GM12878 (cell line): ENCODE data around the gene PPM1E. TPM values are rescaled to one million over a fixed set of nuclear protein-coding genes. Genes with fewer than 3 reads are reported as not detected.

Source experiments
- ATAC-seq: fragments of 200-7000 bp; cut with Tn5 transposase; 3 replicates; pipeline ENCODE4 v1.9.1; 2020; ENCODE audit warnings: mild to moderate bottlenecking, moderate library complexity
- BruUV-seq: library from RNA; stranded (reverse); fragments of 400-500 nt; replicated peaks from 2 replicates; lab custom pipeline; 2021; lab: Mats Ljungman, UMichigan
- CTCF ChIA-PET: fragments of 300-600 bp; sonication (Branson Sonifier 250); formaldehyde crosslinking; extraction: SDS; loops from one replicate; lab custom pipeline; 2021; ENCODE audit warnings: inconsistent platforms; lab: Yijun Ruan, JAX
- POLR2A ChIA-PET: fragments of 350-600 bp; formaldehyde crosslinking; extraction: SDS; loops from one replicate; lab custom pipeline; 2021; ENCODE audit warnings: inconsistent platforms; lab: Charles Lee
- RAD21 ChIA-PET: fragments of 300-600 bp; sonication (Branson Sonifier 250); formaldehyde crosslinking; loops from one replicate; lab custom pipeline; 2023; ENCODE audit warnings: antibody characterized with exemption; ENCODE audit not compliant: unreplicated experiment; lab: Charles Lee
- SMC1A ChIA-PET: fragments of 300-600 bp; sonication (Branson Sonifier 250); formaldehyde crosslinking; loops from one replicate; lab custom pipeline; 2023; ENCODE audit not compliant: unreplicated experiment, uncharacterized antibody; lab: Charles Lee
- DNase-seq: peaks from one replicate; pipeline ENCODE4 v3.0.0-alpha.2; 2011; ENCODE audit warnings: low read depth, low spot score
- FAIRE-seq: peaks from 3 replicates; lab custom pipeline; 2011; peaks lifted over from hg19 to GRCh38; lab: Jason Lieb, UNC
- H2AFZ ChIP-seq: 2 replicates; pipeline ENCODE4 v1.6.0; 2011; ENCODE audit warnings: low read depth, low read length, control low read depth; ENCODE audit not compliant: control insufficient read depth
- H3K27ac ChIP-seq: 2 replicates; pipeline ENCODE4 v1.5.1; 2011; ENCODE audit warnings: control low read depth; ENCODE audit not compliant: control insufficient read depth, insufficient read depth
- H3K27me3 ChIP-seq, 2 experiments: replicated peaks in 1 of 2; 2 replicates each; pipeline versions ENCODE4 v1.6.0 to v1.6.1; 2011; ENCODE audit warnings: low read length in 1 of 2; ENCODE audit not compliant: control insufficient read depth in 2 of 2, insufficient read depth in 2 of 2
- H3K36me3 ChIP-seq, 2 experiments: 2 replicates each; pipeline ENCODE4 v1.5.1; 2011; ENCODE audit warnings: low read length in 1 of 2; ENCODE audit not compliant: control insufficient read depth in 2 of 2, insufficient read depth in 2 of 2
- H3K4me1 ChIP-seq: 2 replicates; pipeline ENCODE4 v1.6.1; 2011; ENCODE audit warnings: mild to moderate bottlenecking, low read length, moderate library complexity, mixed read lengths; ENCODE audit not compliant: control insufficient read depth, insufficient read depth
- H3K4me2 ChIP-seq: 2 replicates; pipeline ENCODE4 v1.6.0; 2011; ENCODE audit warnings: control low read depth; ENCODE audit not compliant: control insufficient read depth, insufficient read depth
- H3K4me3 ChIP-seq: fragments of 200-600 bp; sonication (generic); 2 replicates; pipeline ENCODE4 v1.5.1; 2016
- H3K79me2 ChIP-seq: 2 replicates; pipeline ENCODE4 v1.6.0; 2011; ENCODE audit warnings: low read length; ENCODE audit not compliant: control insufficient read depth, insufficient read depth
- H3K9ac ChIP-seq: 2 replicates; pipeline ENCODE4 v1.8.0; 2011; ENCODE audit warnings: low read length, control low read depth, mixed read lengths; ENCODE audit not compliant: control insufficient read depth, insufficient read depth
- H3K9me3 ChIP-seq: replicated peaks from 3 replicates; pipeline ENCODE4 v1.5.1; 2011; ENCODE audit warnings: mild to moderate bottlenecking, low read length; ENCODE audit not compliant: control insufficient read depth, insufficient read depth
- H4K20me1 ChIP-seq: 2 replicates; pipeline ENCODE4 v1.6.0; 2011; ENCODE audit not compliant: control insufficient read depth, insufficient read depth
- JUND ChIP-seq: IDR thresholded peaks from 2 replicates; pipeline ENCODE4 v1.6.1; 2012; ENCODE audit warnings: low read depth, mild to moderate bottlenecking, low read length, improper control_type of control experiment, moderate library complexity
- NFYB ChIP-seq: IDR thresholded peaks from 2 replicates; pipeline ENCODE4 v1.6.1; 2011; ENCODE audit warnings: low read depth, mild to moderate bottlenecking, low read length, improper control_type of control experiment, moderate library complexity; ENCODE audit not compliant: insufficient read depth
- NR2F1 ChIP-seq: fragments of 450-650 bp; conservative IDR thresholded peaks from 2 replicates; pipeline ENCODE4 v1.6.1; 2017; ENCODE audit warnings: mild to moderate bottlenecking
- POLR2AphosphoS5 ChIP-seq: IDR thresholded peaks from 2 replicates; pipeline ENCODE4 v1.6.1; 2011; ENCODE audit warnings: mild to moderate bottlenecking, low read length, inconsistent platforms
- RUNX3 ChIP-seq: IDR thresholded peaks from 2 replicates; pipeline ENCODE4 v1.6.1; 2012; ENCODE audit warnings: low read length, inconsistent platforms
- SPI1 ChIP-seq: IDR thresholded peaks from 2 replicates; pipeline ENCODE4 v1.6.1; 2011; ENCODE audit warnings: low read depth, mild to moderate bottlenecking, low read length, moderate library complexity, borderline replicate concordance; ENCODE audit not compliant: insufficient read depth
- TAF1 ChIP-seq: IDR thresholded peaks from 2 replicates; pipeline ENCODE4 v1.6.1; 2011; ENCODE audit warnings: mild to moderate bottlenecking, low read depth, low read length, borderline replicate concordance
- ZNF217 ChIP-seq: fragments of 450-650 bp; IDR thresholded peaks from 2 replicates; pipeline ENCODE4 v1.6.1; 2017; ENCODE audit warnings: antibody characterized with exemption, mild to moderate bottlenecking
- ZZZ3 ChIP-seq: IDR thresholded peaks from 2 replicates; pipeline ENCODE4 v1.6.1; 2011; ENCODE audit warnings: low read depth; ENCODE audit not compliant: control insufficient read depth, insufficient read length
- WGBS: methylation state at CpG from one replicate; pipeline ENCODE4 v1.1.6; 2016; ENCODE audit warnings: low lambda C conversion rate; ENCODE audit not compliant: insufficient replicate concordance, insufficient coverage; ENCODE audit errors: missing lambda C conversion rate; 5-methylcytosine and 5-hydroxymethylcytosine counted together
- in situ Hi-C: fragments of 300-500 bp; cut with MboI; formaldehyde crosslinking; loops from 9 replicates; pipeline ENCODE4 v1.14.3; 2018; ENCODE audit warnings: mixed read lengths
- intact Hi-C: fragments of 100-400 bp; cut with micrococcal nuclease; formaldehyde crosslinking; loops from one replicate; pipeline ENCODE4 v1.14.2; 2022; ENCODE audit not compliant: unreplicated experiment
- polyA plus RNA-seq, 11 experiments: library from polyadenylated mRNA; depleted of rRNA in 4 of 11; unstranded in 6 of 11; stranded (reverse) in 5 of 11; fragments of >200 nt; fragmentation: Nextera tagmentation in 4 of 11; fragmentation: Illumina TruSeq in 1 of 11; extraction: Ambion mirVana in 4 of 11; extraction: Trizol in 1 of 11; gene quantifications; 1 replicate in 1 of 11; 2 replicates in 10 of 11; pipeline versions ENCODE4 v1.2.1 to v1.2.3, GENCODE V29; 2011 to 2016; ENCODE audit warnings: inconsistent platforms in 2 of 11, missing spikeins in 2 of 11, low read depth in 1 of 11
- total RNA-seq, 4 experiments: library from RNA; depleted of rRNA in 3 of 4; stranded (reverse); fragments of >200 nt in 3 of 4; fragmentation: Illumina TruSeq in 1 of 4; extraction: Trizol in 1 of 4; gene quantifications; 2 replicates each; pipeline versions ENCODE4 v1.2.1 to v1.2.3, GENCODE V29; 2013 to 2021
- TF ChIP-seq, protein P1 (sequence below): fragments of 450-650 bp; IDR thresholded peaks from 2 replicates; pipeline ENCODE4 v1.6.1; 2018; ENCODE audit warnings: mild to moderate bottlenecking, low read depth, moderate library complexity; ENCODE audit not compliant: partially characterized antibody
- TF ChIP-seq, protein P2 (sequence below): fragments of 450-650 bp; IDR thresholded peaks from 2 replicates; pipeline ENCODE4 v1.6.1; 2018; ENCODE audit warnings: borderline replicate concordance, mild to moderate bottlenecking; ENCODE audit not compliant: partially characterized antibody

PPM1E gene
- total and polyA plus RNA-seq, 10 of the 15 experiments (the other 5 are each of a cell fraction or from before 2014, with no cell fraction given): 0.07 to 0.28 (median 0.16) TPM

DNA sequence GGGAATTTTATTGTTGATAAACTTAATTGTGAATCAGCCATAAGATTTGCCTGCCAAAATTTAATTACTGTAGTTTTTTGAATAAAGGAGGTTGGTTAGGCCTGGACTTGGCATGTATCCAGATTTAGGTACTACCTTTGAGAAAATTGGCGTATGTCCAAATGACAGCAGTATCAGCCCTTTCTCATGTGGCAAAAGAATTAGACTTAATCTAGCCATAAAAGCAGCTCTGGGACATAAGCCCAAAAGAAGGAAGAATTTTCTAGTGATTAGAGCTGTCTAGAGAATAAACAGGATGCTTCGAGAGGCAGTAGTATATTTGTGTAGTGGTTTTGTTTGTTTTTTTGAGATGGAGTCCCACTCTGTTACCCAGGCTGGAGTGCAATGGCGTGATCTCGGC is 27.7 kb downstream of the PPM1E start:
- Histone ChIP-seq H3K9ac (no peak overlapping the region), H3K9me3 (no peaks in the 10 kb centered on the region), H2AFZ (no peak overlapping the region), H3K4me1 (no peaks in the 10 kb centered on the region), H3K4me3 (no peak overlapping the region), H3K79me2 (no peaks in the 10 kb centered on the region), H3K27ac (no peak overlapping the region), H4K20me1 (no peaks in the 10 kb centered on the region), H3K4me2 (no peak overlapping the region), H3K36me3 (no peaks in the 10 kb centered on the region), H3K27me3 (no peaks in the 10 kb centered on the region)
- no peak for DNase-seq
- POLR2A ChIA-PET: no interaction called here
- no TSS peak for BruUV-seq
- RAD21 ChIA-PET: no interaction called here
- FAIRE-seq: no peak
- in situ Hi-C loops: no loop called here
- intact Hi-C loops: no loop called here
- TF ChIP-seq, protein P1, sequence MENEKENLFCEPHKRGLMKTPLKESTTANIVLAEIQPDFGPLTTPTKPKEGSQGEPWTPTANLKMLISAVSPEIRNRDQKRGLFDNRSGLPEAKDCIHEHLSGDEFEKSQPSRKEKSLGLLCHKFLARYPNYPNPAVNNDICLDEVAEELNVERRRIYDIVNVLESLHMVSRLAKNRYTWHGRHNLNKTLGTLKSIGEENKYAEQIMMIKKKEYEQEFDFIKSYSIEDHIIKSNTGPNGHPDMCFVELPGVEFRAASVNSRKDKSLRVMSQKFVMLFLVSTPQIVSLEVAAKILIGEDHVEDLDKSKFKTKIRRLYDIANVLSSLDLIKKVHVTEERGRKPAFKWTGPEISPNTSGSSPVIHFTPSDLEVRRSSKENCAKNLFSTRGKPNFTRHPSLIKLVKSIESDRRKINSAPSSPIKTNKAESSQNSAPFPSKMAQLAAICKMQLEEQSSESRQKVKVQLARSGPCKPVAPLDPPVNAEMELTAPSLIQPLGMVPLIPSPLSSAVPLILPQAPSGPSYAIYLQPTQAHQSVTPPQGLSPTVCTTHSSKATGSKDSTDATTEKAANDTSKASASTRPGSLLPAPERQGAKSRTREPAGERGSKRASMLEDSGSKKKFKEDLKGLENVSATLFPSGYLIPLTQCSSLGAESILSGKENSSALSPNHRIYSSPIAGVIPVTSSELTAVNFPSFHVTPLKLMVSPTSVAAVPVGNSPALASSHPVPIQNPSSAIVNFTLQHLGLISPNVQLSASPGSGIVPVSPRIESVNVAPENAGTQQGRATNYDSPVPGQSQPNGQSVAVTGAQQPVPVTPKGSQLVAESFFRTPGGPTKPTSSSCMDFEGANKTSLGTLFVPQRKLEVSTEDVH: no peak
- TF ChIP-seq TAF1 (no peak), NFYB (no peak)
- ATAC-seq: no peak
- SMC1A ChIA-PET: interaction anchor here (1.2 kb wide), 1 partner anchor 33 kb away, joined by 3 read pairs; no protein-coding TSS in a partner anchor
- CTCF ChIA-PET: no interaction called here
- WGBS: 55% methylated on average over 4 of the region's 4 CpGs

DNA sequence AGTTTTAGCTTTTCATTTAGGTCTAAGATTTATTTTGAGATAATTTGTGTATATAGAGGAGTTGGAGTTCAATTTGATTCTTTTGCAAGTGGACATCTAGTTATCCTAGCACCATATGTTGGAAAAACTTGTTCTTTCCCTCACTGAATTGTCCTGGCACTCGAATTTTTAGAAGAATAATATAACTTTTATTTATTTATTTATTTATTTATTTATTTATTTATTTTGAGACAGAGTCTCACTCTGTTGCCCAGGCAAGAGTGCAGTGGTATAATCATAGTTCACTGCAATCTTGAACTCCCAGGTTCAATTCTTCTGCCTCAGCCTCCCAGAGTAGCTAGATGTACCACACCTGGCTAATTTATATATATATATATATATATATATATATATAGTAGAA is 29.4 kb downstream of the PPM1E start:
- H3K4me3 ChIP-seq: no peak overlapping the region
- H3K36me3 ChIP-seq: no peaks in the 10 kb centered on the region
- ChIA-PET POLR2A (no interaction called here), CTCF (no interaction called here), RAD21 (no interaction called here), SMC1A (interaction anchor here (1.4 kb wide), 1 partner anchor 20 kb away, joined by 3 read pairs; no protein-coding TSS in a partner anchor)
- intact Hi-C loops: no loop called here
- 6% methylated on average over 1 of the region's 1 CpG for WGBS
- no peak for ATAC-seq
- DNase-seq: no peak
- no peak for FAIRE-seq
- H3K27me3 ChIP-seq: no peaks in the 10 kb centered on the region; a peak in 1 of 4 replicates
- BruUV-seq: no TSS peak
- H3K4me1 ChIP-seq: no peaks in the 10 kb centered on the region
- no peak overlapping the region for H3K9ac ChIP-seq
- H3K4me2 ChIP-seq: no peak overlapping the region
- H4K20me1 ChIP-seq: no peaks in the 10 kb centered on the region
- H3K79me2 ChIP-seq: no peaks in the 10 kb centered on the region
- H3K27ac ChIP-seq: no peak overlapping the region
- in situ Hi-C loops: no loop called here
- no peak overlapping the region for H2AFZ ChIP-seq
- no peaks in the 10 kb centered on the region for H3K9me3 ChIP-seq
- no peak for TF ChIP-seq JUND
- no peak for TF ChIP-seq POLR2AphosphoS5
- TF ChIP-seq RUNX3: no peak
- TF ChIP-seq, protein P2, sequence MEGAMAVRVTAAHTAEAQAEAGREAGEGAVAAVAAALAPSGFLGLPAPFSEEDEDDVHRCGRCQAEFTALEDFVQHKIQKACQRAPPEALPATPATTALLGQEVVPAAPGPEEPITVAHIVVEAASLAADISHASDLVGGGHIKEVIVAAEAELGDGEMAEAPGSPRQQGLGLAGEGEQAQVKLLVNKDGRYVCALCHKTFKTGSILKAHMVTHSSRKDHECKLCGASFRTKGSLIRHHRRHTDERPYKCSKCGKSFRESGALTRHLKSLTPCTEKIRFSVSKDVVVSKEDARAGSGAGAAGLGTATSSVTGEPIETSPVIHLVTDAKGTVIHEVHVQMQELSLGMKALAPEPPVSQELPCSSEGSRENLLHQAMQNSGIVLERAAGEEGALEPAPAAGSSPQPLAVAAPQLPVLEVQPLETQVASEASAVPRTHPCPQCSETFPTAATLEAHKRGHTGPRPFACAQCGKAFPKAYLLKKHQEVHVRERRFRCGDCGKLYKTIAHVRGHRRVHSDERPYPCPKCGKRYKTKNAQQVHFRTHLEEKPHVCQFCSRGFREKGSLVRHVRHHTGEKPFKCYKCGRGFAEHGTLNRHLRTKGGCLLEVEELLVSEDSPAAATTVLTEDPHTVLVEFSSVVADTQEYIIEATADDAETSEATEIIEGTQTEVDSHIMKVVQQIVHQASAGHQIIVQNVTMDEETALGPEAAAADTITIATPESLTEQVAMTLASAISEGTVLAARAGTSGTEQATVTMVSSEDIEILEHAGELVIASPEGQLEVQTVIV: no peak
- TF ChIP-seq SPI1: no peak
- no peak for TF ChIP-seq NR2F1
- TF ChIP-seq ZZZ3: no peak
- no peak for TF ChIP-seq ZNF217
